ENCODE data around the gene CCDC88B.

Gene CCDC88B

GRCh38 chr11:64403106-64403505, 63.1 kb downstream of the CCDC88B start:
- H3K4me3 ChIP-seq (ENCODE audit: low read length) = no peak overlapping the region
- TF ChIP-seq CTCF (conservative IDR thresholded peaks at IDR 0.05; ENCODE audit: low read length) = no peak
- DNase-seq (ENCODE audit: low read depth) = no peak

GRCh38 chr11:64406221-64406946, 66.4 kb downstream of the CCDC88B start:
- no peak for DNase-seq (ENCODE audit: low read depth)
- no peak overlapping the region for H3K4me3 ChIP-seq (ENCODE audit: low read length)
- TF ChIP-seq CTCF (conservative IDR thresholded peaks at IDR 0.05; ENCODE audit: low read length) = no peak
